Measurements from ENCODE around the gene TSPAN3.

GRCh38 chr15:77066971-77067690, 3.8 kb downstream of the TSPAN3 start:
- TF ChIP-seq EZH2 (IDR thresholded peaks at IDR 0.05; ENCODE audit: low read length, unreplicated experiment) = no peak
- TF ChIP-seq EZH2phosphoT487 (IDR thresholded peaks at IDR 0.05; ENCODE audit: borderline replicate concordance, low read length) = no peak
- no peak for TF ChIP-seq CTCF (conservative IDR thresholded peaks at IDR 0.05; ENCODE audit: low read depth, low read length)

All from PC-3 (cell line).